ENCODE measurements around the gene GOLPH3L.
"Not testable (repeated sequence)": the region's sequence is repeated elsewhere in the genome, so short reads cannot be mapped to it uniquely, and the experiment has no call there.

GOLPH3L gene

DNA sequence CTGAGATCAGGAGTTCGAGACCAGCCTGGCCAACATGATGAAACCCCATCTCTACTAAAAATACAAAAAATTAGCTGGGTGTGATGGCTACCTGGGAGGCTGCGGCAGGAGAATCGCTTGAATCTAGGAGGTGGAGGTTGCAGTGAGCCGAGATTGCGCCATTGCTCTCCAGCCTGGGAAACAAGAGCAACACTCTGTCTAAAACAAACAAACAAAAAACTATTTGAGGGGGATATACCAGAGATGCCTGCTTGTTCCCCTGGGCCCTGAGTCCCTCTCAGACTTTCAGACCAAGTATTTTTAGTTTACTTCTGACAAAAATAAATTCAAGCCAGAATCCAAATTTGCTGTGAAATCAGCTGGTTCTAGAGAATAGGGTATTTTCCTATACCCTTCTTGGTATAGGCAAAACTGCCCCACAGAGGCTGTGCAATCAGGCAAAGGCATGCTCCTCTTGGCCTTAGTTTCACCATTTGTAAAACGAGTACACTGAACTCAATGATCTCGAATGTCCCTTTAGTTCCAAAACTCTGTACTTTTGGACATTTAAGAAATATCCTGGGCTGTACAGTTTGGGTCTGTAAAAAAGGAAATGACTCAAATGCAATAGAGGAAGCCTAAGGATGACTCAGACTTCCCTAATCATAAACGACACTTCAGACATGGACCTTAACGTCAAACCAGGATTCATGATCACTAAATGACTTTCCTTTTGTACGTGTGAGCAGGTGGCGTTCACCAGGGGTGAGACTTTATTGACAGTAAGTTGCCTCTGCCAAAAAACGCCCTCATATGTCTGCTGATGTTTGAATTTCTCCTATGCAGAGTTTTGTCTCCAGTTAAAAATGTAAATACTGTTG is 83.7 kb downstream of the GOLPH3L start:
- DNase-seq = peak; percentile 22

DNA sequence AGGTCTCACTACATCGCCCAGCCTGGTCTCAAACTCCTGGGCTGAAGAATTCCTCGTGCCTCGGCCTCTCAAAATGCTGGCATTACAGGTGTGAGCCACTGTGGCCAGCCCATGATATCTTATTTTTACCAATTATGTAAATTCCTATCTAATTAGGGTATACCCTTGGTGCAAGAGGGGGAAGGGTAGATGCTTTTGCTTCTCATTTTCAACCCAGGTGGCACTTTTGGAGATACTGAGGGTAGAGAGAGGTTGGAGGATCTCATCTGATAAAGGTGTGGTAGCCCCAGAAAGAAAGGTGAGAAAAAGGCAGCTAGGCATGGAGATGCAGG is 85.0 kb downstream of the GOLPH3L start:
- DNase-seq = no peak

DNA sequence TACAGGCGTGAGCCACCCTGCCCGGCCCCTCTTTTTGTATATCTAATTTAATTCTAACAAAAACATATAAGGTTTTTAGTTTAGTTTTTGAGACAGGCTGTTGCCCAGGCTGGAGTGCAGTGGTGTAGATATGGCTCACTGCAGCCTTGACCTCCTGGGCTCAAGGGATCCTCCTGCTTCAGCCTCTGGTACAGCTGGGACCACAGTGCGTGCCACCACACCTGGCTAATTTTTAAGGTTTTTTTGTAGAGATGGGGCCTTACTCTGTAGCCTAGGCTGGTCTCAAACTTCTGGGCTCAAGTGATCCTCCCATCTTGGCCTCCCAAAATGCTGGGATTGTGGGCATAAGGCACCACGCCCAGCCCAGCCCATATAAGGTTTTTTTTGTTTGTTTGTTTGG is 86.4 kb downstream of the GOLPH3L start:
- no peak for DNase-seq

DNA sequence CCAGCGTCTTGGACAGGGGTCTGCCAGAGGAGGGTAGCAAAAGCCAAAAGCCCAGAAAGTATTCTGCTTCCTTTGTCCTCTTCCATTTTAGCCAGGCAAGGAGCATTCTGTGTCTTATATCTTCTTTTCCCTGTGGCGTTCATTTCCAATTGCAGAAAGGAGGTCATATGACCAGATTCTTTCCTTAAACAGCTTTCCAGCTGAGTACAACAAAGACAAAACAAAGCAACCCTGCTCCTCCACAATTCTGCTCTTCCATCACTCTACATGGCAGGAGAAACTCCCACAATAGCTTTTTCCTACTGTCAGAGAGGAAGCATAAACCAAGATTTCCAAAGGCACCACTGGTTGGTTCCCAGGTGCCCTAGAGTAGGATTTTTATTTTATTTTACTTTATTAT is 87.2 kb downstream of the GOLPH3L start:
- no peak for DNase-seq

DNA sequence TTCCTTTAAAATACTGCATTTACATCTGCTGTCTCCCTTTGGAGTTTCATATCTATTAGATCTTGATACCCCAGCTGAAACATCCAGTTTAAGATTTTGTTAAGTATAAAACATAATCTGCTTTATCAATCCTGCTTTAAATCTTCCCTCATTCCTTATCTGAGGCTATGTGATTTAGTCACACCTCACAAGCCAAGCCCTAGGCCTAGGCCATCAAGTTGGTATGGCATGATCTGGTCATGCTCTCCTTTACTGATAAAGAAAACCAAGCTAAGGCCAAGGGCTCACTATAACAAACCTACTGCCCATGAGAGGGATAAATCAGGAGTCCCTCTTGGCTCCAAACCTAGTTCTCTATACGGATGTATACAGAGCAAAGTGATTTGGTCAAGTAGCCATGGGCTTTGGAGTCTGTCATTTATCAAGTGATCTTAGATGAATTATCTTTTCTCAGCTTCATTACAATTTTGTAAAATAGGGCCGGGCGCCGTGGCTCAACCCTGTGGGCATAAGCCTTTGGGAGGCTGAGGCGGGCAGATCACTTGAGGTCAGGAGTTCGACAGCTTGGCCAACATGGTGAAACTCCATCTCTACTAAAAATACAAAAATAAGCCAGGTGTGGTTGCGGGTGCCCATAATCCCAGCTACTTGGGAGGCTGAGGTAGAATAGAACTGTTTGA is 90.4 kb downstream of the GOLPH3L start:
- no peak for DNase-seq

GRCh38 chr1:150605451-150605731 is 91.6 kb downstream of the GOLPH3L start:
- not testable (repeated sequence) for DNase-seq

GRCh38 chr1:150604226-150604588 is 92.7 kb downstream of the GOLPH3L start:
- no peak for DNase-seq

GRCh38 chr1:150603711-150604110 is 93.2 kb downstream of the GOLPH3L start:
- DNase-seq = no peak

GRCh38 chr1:150602372-150602771 is 94.6 kb downstream of the GOLPH3L start:
- DNase-seq = not testable (repeated sequence)

DNA sequence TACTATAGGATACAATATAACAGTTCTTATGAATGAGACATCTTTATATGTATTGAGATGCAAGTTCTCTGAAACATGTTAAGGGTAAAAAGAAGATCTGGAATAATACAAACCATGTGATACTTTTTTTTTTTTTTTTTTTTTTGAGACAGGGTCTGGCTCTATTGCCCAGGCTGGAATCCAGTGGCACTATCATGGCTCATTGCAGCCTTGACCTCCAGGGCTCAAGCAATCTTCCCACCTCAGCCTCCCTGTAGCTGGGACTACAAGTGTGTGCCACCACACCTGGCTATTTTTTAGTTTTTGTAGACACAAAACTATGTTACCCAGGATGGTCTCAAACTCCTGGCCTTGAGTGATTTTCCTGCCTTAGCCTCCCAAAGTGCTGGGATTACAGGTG is 95.4 kb downstream of the GOLPH3L start:
- DNase-seq = no peak

- not testable (repeated sequence) for DNase-seq
Measured at GRCh38 chr1:150598346-150598745, 98.6 kb downstream of the GOLPH3L start.

DNA sequence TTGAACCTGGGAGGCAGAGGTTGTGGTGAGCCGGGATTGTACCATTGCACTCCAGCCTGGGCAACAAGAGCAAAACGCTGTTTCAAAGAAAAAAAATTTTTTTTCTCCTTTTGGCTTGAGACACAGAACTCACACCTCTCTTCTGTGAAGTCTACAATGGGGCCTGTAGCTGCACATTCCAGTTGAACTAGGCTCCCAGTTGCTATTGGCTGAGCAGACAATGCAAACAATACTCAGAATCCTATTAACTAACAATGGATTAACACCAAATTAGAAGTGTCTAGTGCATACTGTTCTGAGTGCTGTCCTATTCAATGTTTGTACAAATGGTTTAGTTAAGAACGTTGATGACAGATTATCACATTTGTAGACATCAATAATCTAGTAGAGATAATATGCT is 100.0 kb downstream of the GOLPH3L start:
- no peak for DNase-seq

Measured in NCI-H1436 (cell line).